Mesenchymal stem cell (in vitro differentiated cells and primary cell): ENCODE results near the gene FIBCD1.
"Not testable (repeated sequence)": the region's sequence is repeated elsewhere in the genome, so short reads cannot be mapped to it uniquely, and the experiment has no call there.

Source experiments
- DNase-seq: peaks from one replicate; pipeline ENCODE4 v3.0.0-alpha.2; 2013
- H2AFZ ChIP-seq: one replicate; pipeline ENCODE4 v1.6.1; 2013; ENCODE audit warnings: low read depth, mild to moderate bottlenecking, control low read depth, inconsistent platforms, low read length, moderate library complexity
- H2AK5ac ChIP-seq: 2 replicates; pipeline ENCODE4 v1.6.1; 2013; ENCODE audit warnings: low read length, moderate library complexity, mild to moderate bottlenecking, inconsistent platforms; ENCODE audit not compliant: severe bottlenecking
- H2BK120ac ChIP-seq: one replicate; pipeline ENCODE4 v1.6.1; 2013; ENCODE audit warnings: low read depth, mild to moderate bottlenecking, inconsistent platforms, low read length, moderate library complexity
- H2BK12ac ChIP-seq, 2 experiments: one replicate each; pipeline ENCODE4 v1.6.1; 2013; ENCODE audit warnings: inconsistent platforms in 2 of 2, low read length in 2 of 2, mild to moderate bottlenecking in 2 of 2, moderate library complexity in 2 of 2, control low read depth in 1 of 2
- H2BK15ac ChIP-seq: one replicate; pipeline ENCODE4 v1.6.1; 2013; ENCODE audit warnings: mild to moderate bottlenecking, low read depth, inconsistent platforms; ENCODE audit not compliant: poor library complexity, severe bottlenecking
- H2BK5ac ChIP-seq: 2 replicates; pipeline ENCODE4 v1.6.1; 2013; ENCODE audit warnings: low read depth, mild to moderate bottlenecking, low read length, control low read depth, inconsistent platforms; ENCODE audit not compliant: poor library complexity, severe bottlenecking
- H3K14ac ChIP-seq, 2 experiments: one replicate each; pipeline ENCODE4 v1.6.1; 2013; ENCODE audit warnings: inconsistent platforms in 2 of 2, low read length in 2 of 2, control low read depth in 1 of 2, mild to moderate bottlenecking in 1 of 2, moderate library complexity in 1 of 2
- H3K18ac ChIP-seq, 2 experiments: one replicate each; pipeline ENCODE4 v1.6.1; 2013; ENCODE audit warnings: inconsistent platforms in 2 of 2, low read length in 2 of 2, control low read depth in 1 of 2, low read depth in 1 of 2, mild to moderate bottlenecking in 1 of 2
- H3K23ac ChIP-seq, 2 experiments: one replicate each; pipeline ENCODE4 v1.6.1; 2013; ENCODE audit warnings: inconsistent platforms in 2 of 2, low read length in 2 of 2, mild to moderate bottlenecking in 2 of 2, moderate library complexity in 2 of 2, control low read depth in 1 of 2
- H3K27ac ChIP-seq: 2 replicates; pipeline ENCODE4 v1.5.1; 2013; ENCODE audit warnings: mild to moderate bottlenecking, moderate library complexity, low read length, control low read depth, inconsistent platforms; ENCODE audit not compliant: poor library complexity, severe bottlenecking
- H3K27me3 ChIP-seq, 2 experiments: 2 replicates each; pipeline versions ENCODE4 v1.6.1 to v1.7.0; 2013; ENCODE audit warnings: low read length in 2 of 2, mild to moderate bottlenecking in 2 of 2, moderate library complexity in 2 of 2, control low read depth in 1 of 2, inconsistent platforms in 1 of 2; ENCODE audit not compliant: control insufficient read depth in 1 of 2, insufficient read depth in 1 of 2
- H3K36me3 ChIP-seq, 2 experiments: 2 replicates each; pipeline versions ENCODE4 v1.6.1 to v1.7.0; 2013; ENCODE audit warnings: low read length in 2 of 2, control low read depth in 1 of 2, inconsistent platforms in 1 of 2, low read depth in 1 of 2, mild to moderate bottlenecking in 1 of 2; ENCODE audit not compliant: insufficient read depth in 2 of 2, control insufficient read depth in 1 of 2
- H3K4ac ChIP-seq, 2 experiments: one replicate each; pipeline ENCODE4 v1.6.1; 2013; ENCODE audit warnings: inconsistent platforms in 2 of 2, low read length in 2 of 2, mild to moderate bottlenecking in 2 of 2, moderate library complexity in 2 of 2, control low read depth in 1 of 2, low read depth in 1 of 2
- H3K4me1 ChIP-seq: 2 replicates; pipeline ENCODE4 v1.6.1; 2013; ENCODE audit warnings: low read depth, low read length, control low read depth; ENCODE audit not compliant: control insufficient read depth, insufficient read depth
- H3K4me2 ChIP-seq: 2 replicates; pipeline ENCODE4 v1.6.1; 2013; ENCODE audit warnings: low read length, mild to moderate bottlenecking, inconsistent platforms; ENCODE audit not compliant: poor library complexity, severe bottlenecking
- H3K4me3 ChIP-seq, 2 experiments: 2 replicates each; pipeline versions ENCODE4 v1.5.1 to v1.7.0; 2013; ENCODE audit warnings: low read length in 2 of 2, mild to moderate bottlenecking in 2 of 2, control low read depth in 1 of 2, low read depth in 1 of 2; ENCODE audit not compliant: insufficient read depth in 1 of 2
- H3K79me1 ChIP-seq: replicated peaks from 2 replicates; pipeline ENCODE4 v1.6.1; 2013; ENCODE audit warnings: mild to moderate bottlenecking, control low read depth, low read length, inconsistent platforms; ENCODE audit not compliant: poor library complexity, severe bottlenecking
- H3K9ac ChIP-seq: 2 replicates; pipeline ENCODE4 v1.7.0; 2013; ENCODE audit warnings: mild to moderate bottlenecking, low read length, moderate library complexity
- H3K9me3 ChIP-seq: 2 replicates; pipeline ENCODE4 v1.7.0; 2013; ENCODE audit warnings: mild to moderate bottlenecking, low read length; ENCODE audit not compliant: control insufficient read depth
- H4K8ac ChIP-seq: one replicate; pipeline ENCODE4 v1.6.1; 2013; ENCODE audit warnings: inconsistent platforms, mild to moderate bottlenecking, low read length, moderate library complexity
- H4K91ac ChIP-seq: one replicate; pipeline ENCODE4 v1.6.1; 2013; ENCODE audit warnings: mild to moderate bottlenecking, low read length, inconsistent platforms
- WGBS: methylation state at CpG from one replicate; pipeline ENCODE4 v1.1.7; 2013; ENCODE audit warnings: mixed read lengths; 5-methylcytosine and 5-hydroxymethylcytosine counted together

The FIBCD1 gene

GRCh38 chr9:130911254-130912049, 27.6 kb downstream of the FIBCD1 start:
- H3K4me1 ChIP-seq = no peaks in the 10 kb centered on the region
- no peak overlapping the region for H3K4ac ChIP-seq
- H3K27ac ChIP-seq = no peak overlapping the region
- H3K27me3 ChIP-seq = peaks cover 8 to 17% of the 10 kb centered on the region in 2 experiments
- no peak overlapping the region for H3K18ac ChIP-seq
- H2BK15ac ChIP-seq = no peak overlapping the region
- H3K14ac ChIP-seq = no peak overlapping the region
- no peaks in the 10 kb centered on the region for H3K36me3 ChIP-seq
- H3K79me1 ChIP-seq = no peaks in the 10 kb centered on the region
- H4K8ac ChIP-seq = no peak overlapping the region
- H2BK120ac ChIP-seq = no peak overlapping the region
- no peak overlapping the region for H2BK12ac ChIP-seq
- H3K9me3 ChIP-seq = no peaks in the 10 kb centered on the region
- no peak overlapping the region for H3K4me2 ChIP-seq
- 89% methylated on average over 26 of the region's 26 CpGs for WGBS
- H2AK5ac ChIP-seq = no peak overlapping the region
- no peak overlapping the region for H3K23ac ChIP-seq
- no peak overlapping the region for H3K4me3 ChIP-seq
- H3K9ac ChIP-seq = no peak overlapping the region
- H2AFZ ChIP-seq = no peak overlapping the region
- DNase-seq = no peak
- no peak overlapping the region for H2BK5ac ChIP-seq
- H4K91ac ChIP-seq = peak overlapping the region; percentile 52

DNA sequence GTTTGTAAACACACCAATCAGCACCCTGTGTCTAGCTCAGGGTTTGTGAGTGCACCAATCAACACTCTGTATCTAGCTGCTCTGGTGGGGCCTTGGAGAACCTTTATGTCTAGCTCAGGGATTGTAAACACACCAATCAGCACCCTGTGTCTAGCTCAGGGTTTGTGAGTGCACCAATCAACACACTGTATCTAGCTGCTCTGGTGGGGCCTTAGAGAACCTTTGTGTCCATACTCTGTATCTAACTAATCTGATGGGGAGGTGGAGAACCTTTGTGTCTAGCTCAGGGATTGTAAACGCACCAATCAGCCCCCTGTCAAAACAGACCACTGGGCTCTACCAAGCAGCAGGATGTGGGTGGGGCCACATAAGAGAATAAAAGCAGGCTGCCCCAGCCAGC, 28.4 kb downstream of the FIBCD1 start:
- H3K79me1 ChIP-seq, H3K4me3 ChIP-seq, H3K23ac ChIP-seq, H2BK120ac ChIP-seq, H3K18ac ChIP-seq, H3K27ac ChIP-seq, H2BK15ac ChIP-seq, H4K8ac ChIP-seq, H3K36me3 ChIP-seq, H2AK5ac ChIP-seq, H2AFZ ChIP-seq, H3K4me1 ChIP-seq, H3K9me3 ChIP-seq, H3K4me2 ChIP-seq, H3K14ac ChIP-seq, H3K4ac ChIP-seq, H4K91ac ChIP-seq, H2BK12ac ChIP-seq, DNase-seq, H3K9ac ChIP-seq, H2BK5ac ChIP-seq: not testable (repeated sequence)
- 61% methylated on average over 1 of the region's 1 CpG for WGBS
- H3K27me3 ChIP-seq = peaks cover 4 to 20% of the 10 kb centered on the region in 2 experiments

GRCh38 chr9:130910041-130910440, 29.0 kb downstream of the FIBCD1 start:
- not testable (repeated sequence) for H3K27ac ChIP-seq, H3K4me1 ChIP-seq, H3K14ac ChIP-seq, H3K4ac ChIP-seq, H3K9ac ChIP-seq, H4K91ac ChIP-seq, H2BK5ac ChIP-seq, H3K23ac ChIP-seq, H3K4me3 ChIP-seq, H3K4me2 ChIP-seq, H3K79me1 ChIP-seq, H2BK15ac ChIP-seq, H2BK120ac ChIP-seq, H3K9me3 ChIP-seq, H3K36me3 ChIP-seq, DNase-seq, H4K8ac ChIP-seq, H2BK12ac ChIP-seq, H3K18ac ChIP-seq, H2AFZ ChIP-seq, H2AK5ac ChIP-seq
- 97% methylated on average over 23 of the region's 27 CpGs for WGBS
- H3K27me3 ChIP-seq = peaks cover 4 to 22% of the 10 kb centered on the region in 2 experiments

DNA sequence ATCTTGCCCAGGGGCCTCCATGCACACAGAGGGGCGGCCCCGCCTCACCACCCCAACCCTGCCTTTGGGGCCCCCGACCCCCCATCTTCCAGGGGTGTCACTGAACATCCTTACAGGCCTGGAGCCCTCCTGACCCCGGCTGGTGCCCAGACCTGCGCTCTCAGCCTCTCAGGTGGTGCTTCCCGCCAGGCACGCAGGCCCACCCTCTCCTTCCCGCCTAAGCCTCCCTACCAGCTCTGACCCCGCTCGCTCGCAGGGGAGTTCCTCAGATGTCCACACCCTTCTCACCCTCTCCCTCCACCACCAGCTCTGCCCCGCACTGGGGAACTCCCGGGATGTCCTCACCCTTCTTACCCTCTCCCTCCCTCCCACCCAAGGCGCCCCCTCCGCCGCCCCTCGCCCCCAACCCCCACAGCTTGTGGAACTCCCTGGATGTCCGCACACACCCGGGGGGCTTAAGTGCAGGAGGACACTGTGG, 30.1 kb downstream of the FIBCD1 start:
- Histone ChIP-seq H2BK120ac (no peak overlapping the region), H3K4ac (no peak overlapping the region), H3K4me3 (no peak overlapping the region), H3K14ac (peak overlapping the region in 1 of 2 experiments; percentile 5), H3K9ac (no peak overlapping the region), H4K8ac (no peak overlapping the region), H2BK15ac (no peak overlapping the region), H3K23ac (no peak overlapping the region), H2AFZ (no peak overlapping the region), H2BK12ac (no peak overlapping the region), H3K4me2 (no peak overlapping the region), H3K27ac (no peak overlapping the region), H3K27me3 (peaks cover 3 to 27% of the 10 kb centered on the region in 2 experiments), H3K4me1 (no peaks in the 10 kb centered on the region), H3K18ac (no peak overlapping the region), H2BK5ac (no peak overlapping the region), H3K36me3 (peaks cover 0 to 5% of the 10 kb centered on the region in 2 experiments), H3K79me1 (no peaks in the 10 kb centered on the region), H3K9me3 (no peaks in the 10 kb centered on the region), H4K91ac (no peak overlapping the region), H2AK5ac (no peak overlapping the region)
- no peak for DNase-seq
- WGBS = 76% methylated on average over 18 of the region's 19 CpGs
